Measurements from ENCODE around the gene UBA52.

- TF ChIP-seq CTCF (IDR thresholded peaks at IDR 0.05 in 4 of 5, conservative IDR thresholded peaks at IDR 0.05 in 1 of 5) = no peak
- TF ChIP-seq POLR2A (IDR thresholded peaks at IDR 0.05) = no peak
Observed at GRCh38 chr19:18539372-18539771, 32.3 kb upstream of the UBA52 start.

Measured in gastrocnemius medialis (tissue), 4 donors.